ENCODE data around the gene ZNRF3.

Gene ZNRF3

DNA sequence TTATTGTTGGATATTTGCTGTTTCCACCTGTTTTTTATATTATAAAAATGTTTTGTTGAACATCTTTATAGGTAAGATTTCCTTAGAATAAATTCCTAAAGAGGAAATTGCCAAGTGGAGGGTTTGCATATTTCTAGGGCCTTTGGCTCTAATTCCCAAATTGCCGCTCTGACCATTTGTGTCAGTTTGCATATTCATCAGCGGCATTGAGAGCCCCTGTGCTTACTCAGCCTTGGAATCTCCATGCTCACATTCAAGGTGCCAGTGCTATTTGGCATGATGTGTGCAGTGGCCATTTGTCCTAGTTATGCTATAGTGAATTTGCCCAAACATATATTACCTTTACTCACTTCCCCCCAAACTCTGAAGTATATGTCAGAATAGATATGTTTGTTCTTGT lies 214.9 kb downstream of the ZNRF3 start:
- no peak for DNase-seq

DNA sequence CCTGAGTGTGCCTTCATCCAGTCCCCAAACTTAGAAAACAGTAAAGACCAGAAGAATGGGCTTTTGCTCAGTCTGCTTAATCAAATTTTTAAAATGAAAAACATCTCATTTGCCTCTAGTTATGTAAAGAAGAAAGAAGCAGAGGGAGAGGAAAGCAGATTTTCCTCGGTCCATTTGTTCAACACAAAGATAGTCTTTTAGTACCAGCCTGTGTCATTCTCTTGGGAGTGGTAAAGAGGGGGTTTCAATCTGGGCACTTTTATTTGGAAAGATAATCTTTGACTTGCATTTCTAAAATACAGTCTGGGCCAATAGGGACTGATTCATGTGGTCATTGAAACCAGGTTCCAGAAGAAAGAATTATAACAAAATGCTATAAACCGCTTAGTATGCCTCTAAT lies 218.9 kb downstream of the ZNRF3 start:
- no peak for DNase-seq

DNA sequence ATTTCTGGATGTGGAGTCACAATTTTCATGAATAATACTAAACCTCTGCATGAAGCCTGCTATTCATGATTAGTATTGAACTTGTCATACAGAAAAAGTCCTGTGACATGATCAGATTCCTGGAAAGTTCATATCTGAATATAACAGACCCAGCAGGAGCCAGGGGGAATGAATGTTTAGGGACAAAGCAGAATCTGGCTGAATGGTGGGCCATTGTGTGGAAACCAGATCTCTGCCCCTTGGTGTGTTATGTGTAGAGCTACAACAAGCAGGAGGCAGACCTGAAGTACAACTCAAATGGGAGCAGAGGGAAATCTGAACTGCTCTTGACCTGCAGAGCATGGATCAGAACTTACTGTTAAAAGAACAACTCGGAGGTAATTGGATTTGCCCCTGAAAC lies 219.7 kb downstream of the ZNRF3 start:
- DNase-seq, result no peak

DNA sequence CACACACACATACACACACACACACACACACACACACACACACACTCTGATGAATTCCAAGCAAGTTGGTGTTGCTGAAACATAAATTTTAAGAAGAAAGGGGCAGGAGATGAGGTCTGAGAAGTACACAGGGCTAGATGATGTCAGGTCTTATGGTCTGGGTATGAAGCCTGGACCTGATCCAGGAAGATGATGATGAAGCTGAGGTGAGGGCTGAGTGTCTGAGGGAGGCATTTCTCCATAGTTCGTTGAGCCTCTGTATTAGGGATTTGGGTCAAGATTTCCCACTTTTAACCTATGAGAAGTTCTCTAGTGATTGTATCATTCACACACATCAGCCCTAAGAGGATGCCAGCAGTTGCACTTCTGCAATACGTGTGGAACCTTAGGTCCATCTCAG lies 222.1 kb downstream of the ZNRF3 start:
- peak; percentile 10 for DNase-seq

DNA sequence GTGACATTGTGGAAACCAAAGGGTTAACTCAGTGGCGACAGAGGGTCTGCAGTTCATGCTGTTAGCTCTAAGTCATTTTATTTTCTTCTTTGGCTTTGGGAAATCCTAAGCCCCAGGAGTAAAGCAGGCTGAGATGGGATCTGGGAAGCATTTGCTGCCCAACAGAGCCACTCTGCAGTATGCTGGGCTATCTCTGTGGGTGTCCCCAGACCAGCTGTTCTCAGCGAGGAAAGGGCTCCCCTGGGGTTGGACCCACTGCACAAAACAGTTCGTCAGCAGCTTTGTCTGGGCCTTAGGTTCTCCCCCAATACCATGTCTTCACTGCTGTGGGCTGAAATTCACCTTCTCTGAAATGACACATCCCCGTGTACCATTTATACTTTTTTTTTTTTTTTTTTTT lies 223.5 kb downstream of the ZNRF3 start:
- DNase-seq, result no peak

Measured in NCI-H226 (cell line).